Adrenal gland (tissue), 5 donors: ENCODE measurements around the gene SECTM1.

ENCODE experiments used
- POLR2A ChIP-seq, 2 donors: fragments of 450-650 bp; IDR thresholded peaks; one replicate each; pipeline ENCODE4 v1.6.1; 2017; ENCODE audit warnings: antibody characterized with exemption in 2 of 2, mild to moderate bottlenecking in 2 of 2, moderate library complexity in 1 of 2
- TF ChIP-seq, protein P1 (sequence below), 6 experiments: fragments of 450-650 bp in 4 of 6; fragments of 200-600 bp in 2 of 6; sonication (generic) in 1 of 6; IDR thresholded peaks; 1 replicate in 5 of 6; 2 replicates in 1 of 6; pipeline versions ENCODE4 v1.5.1 to v1.8.0; 2016 to 2021; ENCODE audit warnings: antibody characterized with exemption in 6 of 6, mild to moderate bottlenecking in 2 of 6, moderate library complexity in 1 of 6
- donor health status: DM: no; HTN: no; CAD: no.

DNA sequence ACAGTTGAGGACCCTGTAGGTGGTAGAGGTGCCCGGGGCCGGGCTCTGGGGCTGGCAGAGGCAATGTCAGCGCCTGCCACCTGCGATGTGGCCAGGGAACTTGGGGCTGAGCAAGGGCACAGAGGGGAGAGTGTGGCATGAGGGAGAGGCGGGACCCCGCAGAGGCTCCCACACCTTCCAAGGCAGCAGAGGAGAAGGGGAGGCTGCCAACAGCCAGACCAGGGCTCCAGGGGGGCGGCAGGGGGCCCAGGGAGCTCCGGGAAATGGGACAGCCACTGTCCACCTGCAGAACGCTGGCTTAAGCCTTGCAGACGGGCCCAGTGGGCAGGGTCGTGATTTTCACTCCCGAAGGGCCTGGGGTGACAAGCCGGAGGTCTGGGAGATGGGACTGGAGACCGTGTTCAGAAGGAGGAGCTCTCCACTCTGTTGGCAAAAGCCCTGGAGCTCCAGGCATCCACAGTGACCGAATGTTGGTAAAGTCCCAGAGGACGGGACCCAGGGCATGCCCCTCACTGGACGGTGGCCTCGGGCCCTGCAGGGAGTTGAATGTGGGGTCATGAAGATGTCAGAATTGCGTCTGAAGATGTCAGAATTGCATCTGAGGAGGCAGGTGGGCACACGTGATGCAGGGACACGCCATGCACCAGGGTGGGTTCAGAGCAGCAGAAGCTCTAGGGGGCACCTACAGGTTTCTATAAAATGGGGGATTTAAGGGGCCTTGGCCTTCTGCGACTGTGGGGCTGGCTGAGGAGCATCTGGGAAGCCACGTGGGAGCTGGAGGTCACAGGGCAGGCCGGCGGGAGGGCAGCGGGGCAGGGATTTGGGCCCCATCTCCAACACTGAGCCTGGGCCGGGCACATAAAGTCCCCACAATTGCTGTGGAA lies 34.8 kb downstream of the SECTM1 start:
- TF ChIP-seq, protein P1, sequence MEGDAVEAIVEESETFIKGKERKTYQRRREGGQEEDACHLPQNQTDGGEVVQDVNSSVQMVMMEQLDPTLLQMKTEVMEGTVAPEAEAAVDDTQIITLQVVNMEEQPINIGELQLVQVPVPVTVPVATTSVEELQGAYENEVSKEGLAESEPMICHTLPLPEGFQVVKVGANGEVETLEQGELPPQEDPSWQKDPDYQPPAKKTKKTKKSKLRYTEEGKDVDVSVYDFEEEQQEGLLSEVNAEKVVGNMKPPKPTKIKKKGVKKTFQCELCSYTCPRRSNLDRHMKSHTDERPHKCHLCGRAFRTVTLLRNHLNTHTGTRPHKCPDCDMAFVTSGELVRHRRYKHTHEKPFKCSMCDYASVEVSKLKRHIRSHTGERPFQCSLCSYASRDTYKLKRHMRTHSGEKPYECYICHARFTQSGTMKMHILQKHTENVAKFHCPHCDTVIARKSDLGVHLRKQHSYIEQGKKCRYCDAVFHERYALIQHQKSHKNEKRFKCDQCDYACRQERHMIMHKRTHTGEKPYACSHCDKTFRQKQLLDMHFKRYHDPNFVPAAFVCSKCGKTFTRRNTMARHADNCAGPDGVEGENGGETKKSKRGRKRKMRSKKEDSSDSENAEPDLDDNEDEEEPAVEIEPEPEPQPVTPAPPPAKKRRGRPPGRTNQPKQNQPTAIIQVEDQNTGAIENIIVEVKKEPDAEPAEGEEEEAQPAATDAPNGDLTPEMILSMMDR (IDR thresholded peaks at IDR 0.05): no peak
- peak in 1 of 2 donors; percentile 24 for TF ChIP-seq POLR2A (IDR thresholded peaks at IDR 0.05)
